GM19467 (cell line): Measurements from ENCODE around the gene HOXB4.

Experiments
- ATAC-seq: cut with Tn5 transposase; IDR thresholded peaks from one replicate; pipeline ENCODE4 v1.9.1; 2021; ENCODE audit warnings: mild to moderate bottlenecking, moderate library complexity; ENCODE audit not compliant: unreplicated experiment

Gene HOXB4

DNA sequence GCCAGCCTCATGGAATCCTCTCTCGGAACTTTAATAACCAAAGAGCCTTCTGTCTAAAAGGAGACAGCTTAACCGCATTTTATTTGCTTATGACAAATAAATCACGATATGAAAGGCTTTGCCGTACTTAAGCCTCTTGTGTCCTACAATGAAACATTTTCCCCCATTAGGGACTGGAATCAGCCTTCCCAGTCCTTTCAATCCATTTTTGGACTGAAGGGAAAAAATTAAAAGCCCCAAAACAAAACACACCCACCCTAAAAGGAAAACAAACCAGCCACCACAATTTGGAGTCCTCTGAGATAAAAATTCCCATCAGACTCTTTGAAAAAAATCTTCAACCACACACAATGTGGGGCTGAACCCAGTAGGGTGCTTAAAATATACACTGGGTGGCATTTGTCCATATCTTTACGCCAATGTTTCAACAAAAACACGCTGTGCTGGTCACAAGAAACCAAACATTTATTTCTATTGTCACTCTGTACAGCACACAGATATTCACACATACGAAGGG is 3.0 kb downstream of the HOXB4 start:
- ATAC-seq = no peak

DNA sequence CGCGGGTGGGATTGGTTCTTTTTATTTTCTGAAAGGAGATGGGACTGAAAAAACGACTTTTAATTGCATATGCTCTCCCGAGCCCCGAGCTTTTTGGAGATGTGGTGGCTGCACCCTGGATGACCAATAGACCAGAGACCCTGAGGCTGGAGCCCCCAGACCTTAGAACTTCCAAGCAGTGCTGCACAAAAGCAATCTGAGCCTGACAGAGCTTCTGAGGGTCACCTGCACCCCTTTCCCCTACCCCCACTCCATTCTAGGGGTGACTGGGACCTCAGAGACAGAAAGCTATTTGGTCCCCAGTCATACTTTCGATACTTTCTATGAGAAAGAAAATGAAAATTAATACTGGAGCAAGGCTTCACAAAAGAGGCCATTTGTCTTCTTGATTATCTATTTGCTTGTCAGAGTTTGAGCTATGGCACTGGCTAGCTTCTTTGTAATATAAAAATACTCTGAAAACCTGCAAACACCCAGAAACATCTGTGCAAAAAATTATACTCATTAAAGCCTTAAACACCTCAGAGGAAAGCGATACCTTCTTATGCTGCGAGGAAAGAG is 3.6 kb downstream of the HOXB4 start:
- no peak for ATAC-seq

DNA sequence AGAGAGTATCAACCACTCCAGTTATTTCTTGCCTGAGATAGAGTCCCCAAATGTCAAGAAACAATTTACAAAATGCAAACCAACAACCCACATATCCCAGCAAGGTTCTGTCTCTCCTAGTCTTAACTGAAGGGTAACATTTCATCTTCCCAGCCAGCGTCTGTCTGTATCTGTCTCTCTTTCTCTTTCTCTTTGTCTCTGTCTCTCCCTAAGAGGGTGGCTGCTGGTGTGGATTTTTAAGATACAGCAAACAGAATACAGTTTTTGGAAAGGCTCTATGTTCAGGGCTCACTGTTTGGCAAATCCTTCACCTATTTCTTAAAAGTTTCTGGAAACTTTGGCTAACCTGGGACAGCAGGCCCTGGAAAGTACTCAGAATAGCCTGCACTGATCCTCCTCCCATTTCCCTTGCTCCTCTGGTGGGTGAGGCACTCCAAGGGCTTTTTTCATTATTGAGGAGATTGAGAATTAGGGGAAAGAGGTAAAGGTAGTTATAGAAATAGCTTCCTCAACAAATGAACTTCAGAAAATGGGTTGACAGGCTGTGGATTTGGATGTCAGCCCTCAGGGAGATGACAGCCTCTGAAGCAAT is 6.2 kb downstream of the HOXB4 start:
- ATAC-seq = no peak

DNA sequence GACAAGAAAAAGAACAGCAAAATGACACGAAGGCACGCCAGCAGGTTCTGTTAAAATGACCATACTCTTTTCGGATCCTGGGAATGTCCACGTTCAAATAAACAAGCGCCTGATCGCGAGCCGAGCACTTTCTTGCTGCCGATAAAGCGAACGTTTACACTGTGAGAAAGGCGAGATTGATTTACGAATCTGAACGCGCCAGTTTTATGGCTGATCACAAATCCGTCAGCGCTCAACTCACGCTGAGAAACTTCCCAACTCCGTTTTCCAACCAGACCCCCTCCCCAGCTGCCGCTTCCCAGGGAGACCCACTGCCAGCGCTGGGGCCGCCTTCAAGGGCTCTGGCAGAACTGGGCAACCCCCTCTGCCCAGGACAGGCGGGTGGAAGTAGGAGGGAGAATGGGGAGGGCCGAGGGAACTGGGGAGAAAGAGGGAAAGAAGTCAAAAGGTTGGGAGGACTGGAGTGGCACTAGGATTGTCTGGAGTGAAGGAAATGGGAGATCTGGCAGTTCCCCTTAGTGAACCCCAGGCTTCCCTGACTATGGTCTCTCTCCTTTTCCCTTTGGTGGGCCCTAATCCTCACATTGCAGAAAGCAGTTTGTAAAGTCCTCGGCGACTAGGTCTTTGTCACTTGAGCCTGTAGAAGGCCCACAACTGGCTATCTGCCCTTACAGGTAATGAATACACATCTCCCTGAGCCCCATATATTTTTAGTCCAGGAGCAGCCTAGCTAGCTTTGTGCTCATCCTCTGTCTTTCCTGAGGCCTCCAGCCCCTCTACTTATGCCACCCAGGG is 6.9 kb downstream of the HOXB4 start:
- ATAC-seq = no peak

DNA sequence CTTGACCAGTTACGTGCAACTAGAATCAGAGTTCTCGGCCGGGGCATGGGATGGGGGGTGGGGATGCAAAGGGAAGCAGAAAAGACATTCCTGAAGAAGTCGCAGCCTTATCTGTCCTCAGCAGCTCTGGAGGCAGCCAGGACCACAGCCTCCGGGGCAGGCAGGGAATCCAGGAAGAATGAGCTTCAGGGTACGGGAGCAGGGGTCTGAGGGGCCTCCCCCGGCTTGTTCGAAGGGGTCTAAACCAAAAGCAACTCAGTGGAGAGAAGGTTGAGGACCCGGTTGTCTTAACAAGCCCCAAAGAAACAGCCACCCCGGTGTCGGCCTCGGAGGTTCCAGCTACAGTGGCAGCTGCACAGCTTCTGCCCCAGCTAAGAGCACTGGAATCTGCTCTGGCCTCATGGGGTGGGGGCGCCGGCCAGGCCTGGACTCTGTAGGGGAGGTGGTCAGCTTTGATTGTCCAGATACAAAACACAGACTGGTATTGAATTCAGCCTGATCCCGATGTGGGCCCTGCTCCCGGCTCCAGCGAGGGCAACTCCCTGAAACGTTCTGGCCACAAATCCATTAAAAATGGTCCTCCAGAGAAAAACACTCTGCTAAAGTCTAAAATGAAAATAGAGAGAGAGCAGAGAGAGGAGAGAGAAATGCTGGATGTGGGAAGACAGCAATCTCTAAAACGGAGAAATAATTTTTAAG is 7.7 kb downstream of the HOXB4 start:
- ATAC-seq = no peak

DNA sequence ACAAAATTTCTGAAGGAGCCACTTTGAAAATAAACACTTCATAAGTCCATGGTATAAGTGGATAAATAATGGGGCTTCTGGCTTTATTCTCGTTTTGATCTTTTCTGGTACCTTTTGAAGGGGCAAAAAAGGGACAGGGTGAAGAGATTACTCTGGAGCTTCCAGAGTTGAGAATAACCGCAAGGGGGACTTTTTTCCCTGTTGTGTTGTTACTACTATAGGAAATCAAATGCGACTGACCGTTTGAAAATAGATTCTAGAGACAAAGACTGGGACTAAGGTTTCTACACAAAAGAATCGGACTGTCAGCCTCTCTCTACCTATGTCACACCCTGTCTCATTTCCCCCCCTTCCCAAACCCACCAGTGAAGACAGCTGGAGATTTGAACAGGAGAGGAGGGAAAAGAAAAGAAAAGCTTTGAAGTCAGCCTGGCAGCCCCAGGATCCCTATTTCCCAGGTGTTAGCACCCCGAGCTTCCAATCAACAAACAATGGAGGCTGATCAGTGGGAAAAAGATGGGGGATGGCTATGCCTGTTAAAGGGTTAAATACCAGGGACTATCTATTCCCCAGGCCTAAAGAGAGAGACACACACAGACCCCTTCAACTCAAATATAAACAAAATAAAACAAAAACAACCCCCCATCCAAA is 8.4 kb downstream of the HOXB4 start:
- ATAC-seq = no peak

DNA sequence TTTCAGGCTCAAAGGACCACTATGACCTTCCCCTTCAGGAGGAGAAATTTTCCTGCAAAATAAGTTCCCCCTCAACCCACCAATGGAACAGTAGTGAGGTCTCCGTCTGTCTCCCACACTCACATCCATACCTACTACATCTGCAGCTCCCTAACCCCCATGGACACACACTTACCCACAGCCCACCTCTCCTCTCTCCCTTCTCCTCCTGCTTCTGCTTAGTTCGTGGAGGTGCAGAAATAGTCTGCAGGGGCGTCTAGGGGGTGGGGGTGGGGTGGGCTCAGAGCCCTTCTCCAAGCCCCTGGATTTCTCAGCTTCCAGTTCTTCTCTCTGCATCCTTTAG is 8.9 kb downstream of the HOXB4 start:
- no peak for ATAC-seq

DNA sequence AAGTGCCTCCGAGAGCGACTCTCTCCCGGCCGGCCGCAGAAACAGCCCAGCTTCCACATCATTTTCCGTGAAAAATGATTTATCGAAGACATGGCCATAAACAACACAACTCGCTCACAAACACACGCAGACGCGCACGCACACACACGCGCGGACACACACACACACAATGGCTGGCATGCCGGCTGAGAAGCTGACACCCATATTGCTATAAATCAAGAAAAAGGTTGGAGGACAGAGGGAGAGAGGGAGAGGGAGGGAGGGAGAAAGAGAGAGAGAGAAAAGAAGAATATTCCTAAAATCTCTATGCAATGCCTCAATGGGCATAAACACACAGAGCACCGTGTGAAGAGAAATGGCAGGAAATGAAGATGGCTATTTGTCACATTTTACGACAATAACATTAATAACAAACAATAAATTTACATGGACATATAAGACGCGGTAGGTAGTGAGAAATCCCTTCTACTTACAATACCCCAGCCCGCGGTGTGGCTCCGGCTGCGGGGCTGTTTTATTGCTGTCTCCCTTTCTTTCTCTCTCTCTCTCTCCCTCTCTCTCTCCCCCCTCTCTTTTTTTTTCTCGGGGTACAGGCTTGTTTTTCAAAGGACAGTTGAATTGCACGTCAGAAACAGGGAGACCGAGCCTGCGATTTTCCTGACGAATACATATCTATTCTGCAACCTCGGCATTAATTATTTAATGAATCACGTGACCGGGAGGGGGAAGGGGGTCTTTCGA is 9.5 kb downstream of the HOXB4 start:
- no peak for ATAC-seq

DNA sequence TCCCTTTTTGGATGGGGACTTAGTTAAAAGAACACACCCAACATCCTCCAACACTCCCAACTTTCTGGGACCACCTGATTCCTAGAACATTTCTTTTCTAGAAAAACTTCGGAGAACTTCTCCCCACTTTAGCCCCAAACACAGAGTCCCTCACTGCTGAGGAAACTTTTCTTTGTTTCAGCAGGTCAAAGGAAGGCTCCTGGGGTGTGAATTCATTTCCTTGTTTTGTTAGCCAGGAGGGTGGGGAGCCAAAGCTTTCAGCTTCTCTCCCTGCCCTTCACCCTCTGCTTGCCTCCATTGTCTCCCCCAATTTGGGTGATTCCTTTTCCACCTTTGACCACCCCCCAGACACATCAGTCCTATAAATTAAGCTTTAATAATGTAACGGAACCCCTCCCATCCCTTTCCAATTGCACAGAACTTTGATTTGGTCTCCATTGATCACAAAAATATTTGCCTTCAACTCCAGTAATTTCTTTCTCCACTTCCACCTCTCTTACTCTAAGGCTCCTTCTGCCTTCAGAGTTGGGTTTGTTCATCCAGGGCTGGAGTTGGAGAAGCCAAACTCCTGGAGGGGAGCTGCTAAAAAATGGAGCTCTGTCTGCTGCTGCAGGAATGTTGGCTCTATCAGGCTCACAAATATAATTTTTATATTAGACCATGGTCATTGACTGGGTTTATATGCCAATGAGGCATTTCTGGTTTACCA is 10.3 kb downstream of the HOXB4 start:
- ATAC-seq = no peak

DNA sequence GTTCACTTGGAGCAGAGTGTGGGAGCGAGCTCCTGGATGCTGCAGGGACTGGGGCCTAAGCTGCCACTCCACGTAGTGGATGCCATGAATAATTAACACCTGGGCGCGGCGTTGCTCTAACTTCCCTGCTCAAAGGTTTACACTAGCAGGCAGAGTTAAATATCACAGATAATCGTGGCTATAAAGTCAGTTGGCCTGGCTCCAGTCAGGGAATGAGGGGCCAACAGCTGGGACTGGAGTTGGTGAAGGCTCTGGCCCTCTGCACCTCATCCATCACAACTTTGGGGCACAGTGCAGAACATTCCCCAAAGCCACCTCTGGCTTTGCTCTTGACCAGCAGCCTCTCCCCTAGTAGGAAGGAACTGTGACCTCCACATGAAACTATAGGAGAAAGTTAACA is 10.9 kb downstream of the HOXB4 start:
- ATAC-seq = no peak

DNA sequence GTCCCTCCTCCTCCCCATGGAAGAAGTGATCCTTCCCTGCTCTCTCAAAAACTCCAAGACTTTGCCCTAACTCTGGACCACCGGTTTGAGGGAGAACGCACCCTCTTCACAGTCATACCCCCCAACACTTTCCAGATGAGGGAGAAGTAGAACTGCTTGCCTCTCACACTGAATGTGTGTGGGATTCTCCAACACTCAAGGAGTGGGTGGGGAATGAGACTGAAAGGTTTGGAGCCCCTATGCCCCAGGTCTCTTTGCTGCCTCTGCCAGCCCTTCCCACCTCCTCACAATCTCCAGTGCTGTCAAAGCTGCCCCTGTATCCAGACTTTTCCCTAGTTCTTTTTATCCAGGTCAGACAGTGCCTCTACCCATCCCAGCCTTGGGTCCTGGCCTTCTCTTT is 11.4 kb downstream of the HOXB4 start:
- ATAC-seq = no peak

DNA sequence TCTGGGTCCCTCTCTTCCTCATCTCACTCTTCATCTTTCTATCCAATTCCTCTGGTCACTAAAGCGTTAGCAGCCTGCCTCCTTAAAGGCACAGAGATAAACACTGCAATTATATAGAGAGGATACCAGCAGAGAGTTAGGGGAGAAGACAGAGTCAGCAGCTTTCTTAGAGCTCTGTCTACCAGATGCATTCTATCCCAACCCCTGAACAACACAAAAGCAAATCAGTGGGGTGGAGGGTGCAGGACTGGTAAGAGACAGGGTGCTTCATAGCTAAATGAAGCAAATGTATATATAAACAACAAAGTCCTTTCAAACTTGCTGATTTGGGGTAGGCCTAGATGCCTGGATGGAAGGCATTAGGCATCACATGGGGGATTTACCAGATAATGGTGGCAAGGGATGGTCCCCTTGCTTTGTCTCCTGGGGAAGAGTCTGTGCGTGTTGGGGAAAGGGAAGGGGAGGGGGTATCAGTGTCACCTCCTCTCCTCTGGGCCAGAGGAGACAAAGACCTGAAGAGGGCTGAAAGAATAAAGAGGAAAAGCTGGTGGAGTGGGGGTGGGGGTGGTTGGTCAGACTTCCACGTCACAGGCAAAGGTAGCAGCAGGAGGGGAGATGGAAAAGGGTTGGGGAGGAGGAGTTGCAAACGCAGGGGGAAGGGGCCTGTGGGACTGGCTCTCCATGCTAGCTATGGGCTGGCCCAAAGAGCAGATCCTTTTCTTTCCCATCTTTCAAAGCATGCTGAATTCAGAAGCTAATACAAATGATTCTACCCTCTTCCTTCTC is 12.0 kb downstream of the HOXB4 start:
- ATAC-seq = no peak

DNA sequence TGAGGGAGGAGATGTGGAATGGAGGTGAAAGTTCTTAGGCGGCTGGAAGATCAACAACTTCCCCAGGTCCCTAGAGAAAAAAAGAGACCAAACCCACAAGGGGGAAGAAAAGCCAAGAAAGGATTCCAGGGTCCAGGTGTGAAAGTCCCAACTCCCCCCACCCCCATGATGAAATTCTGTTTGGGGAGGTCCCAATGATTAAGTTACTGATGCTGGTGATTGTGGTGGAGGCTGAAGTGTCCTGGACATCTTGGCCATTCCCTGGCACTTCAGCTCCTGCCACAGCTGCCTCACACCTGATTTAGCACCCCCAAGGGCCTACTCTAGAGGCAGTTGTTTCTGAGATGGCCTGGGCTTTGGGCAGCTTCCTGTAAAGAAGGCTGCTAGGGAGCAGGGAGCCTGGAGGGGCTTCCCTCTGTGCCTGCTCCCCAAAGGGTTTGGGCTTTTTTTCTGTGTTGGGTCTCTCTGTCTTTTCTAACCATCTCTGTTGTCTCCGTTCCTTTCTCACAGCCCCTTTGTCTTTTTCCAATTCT is 13.1 kb downstream of the HOXB4 start:
- ATAC-seq = no peak

DNA sequence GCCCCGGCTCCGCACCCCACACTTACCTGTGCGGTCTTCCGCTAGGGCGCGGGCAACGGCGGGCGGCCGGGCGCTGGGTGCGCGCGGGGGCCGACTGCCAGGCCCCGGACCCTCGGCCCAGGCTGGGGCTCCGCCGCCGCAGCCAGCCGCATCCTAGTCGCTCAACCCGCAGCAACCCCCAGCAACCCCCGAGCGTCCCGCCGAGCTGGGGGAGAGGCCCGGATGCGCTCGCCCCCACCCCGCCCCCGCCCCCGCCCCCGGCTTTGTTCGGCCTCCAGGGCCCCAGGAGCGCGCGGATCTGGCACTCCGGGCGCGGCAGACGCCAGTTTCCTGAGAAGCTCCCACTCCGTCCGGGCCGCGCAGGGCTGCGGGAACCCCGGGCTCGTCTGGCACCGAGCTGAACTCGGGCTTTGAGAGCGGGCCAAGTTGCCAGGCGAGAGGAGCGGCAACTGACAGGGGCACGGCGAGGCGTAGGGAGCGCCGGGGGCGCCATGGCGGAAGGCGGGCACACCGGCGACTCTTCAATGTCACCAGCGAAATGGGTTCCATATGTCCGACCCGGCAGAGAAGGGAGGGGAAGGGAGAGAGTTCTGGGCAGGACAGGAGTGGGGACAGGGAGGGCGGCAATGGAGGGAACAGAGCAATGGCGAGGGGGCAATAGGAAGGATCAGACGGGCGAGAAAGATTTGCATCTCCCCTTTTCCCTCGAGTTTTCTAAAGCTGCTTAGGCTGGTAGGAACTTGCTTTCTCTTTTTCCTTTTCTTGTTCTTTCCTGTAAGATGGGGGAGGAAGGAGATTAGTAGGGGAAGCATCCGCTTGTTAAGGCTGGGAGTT is 13.7 kb downstream of the HOXB4 start:
- no peak for ATAC-seq

DNA sequence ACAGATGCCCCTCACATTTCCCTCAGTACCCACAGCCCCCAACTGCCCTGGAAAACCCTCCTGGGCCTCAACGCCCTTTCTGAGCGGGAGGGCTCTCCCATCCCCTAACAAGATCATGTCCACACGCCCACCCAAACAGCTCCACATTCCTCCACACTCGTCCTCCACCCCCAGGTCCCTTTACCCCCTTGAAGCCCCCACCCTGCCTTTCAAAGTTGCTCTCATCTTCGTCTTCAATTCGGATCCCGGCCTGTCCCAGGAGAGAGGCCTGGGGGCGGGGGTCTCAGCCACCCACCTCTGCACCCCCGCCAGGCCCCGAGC is 14.3 kb downstream of the HOXB4 start:
- no peak for ATAC-seq

DNA sequence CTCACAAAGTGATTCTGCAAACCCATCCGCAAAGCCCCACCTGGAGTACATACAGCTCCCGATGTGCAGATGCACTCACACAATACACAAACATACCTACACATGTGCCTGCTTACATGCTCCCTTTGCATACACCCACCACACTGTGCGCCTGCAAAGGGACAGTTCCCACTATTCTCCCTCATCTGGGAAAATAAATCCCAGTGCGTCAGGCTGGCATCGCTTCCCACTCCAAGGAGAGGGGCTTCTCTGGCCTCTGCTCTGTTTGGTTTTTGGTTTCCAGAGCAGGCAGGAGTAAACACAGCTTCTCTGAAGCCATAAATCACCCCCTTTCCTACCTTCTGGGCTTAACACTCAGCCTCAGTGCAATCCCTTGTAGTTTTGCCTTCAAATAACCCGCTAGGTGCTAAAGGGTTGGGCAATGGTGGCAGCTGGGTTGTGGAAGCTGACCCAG is 14.7 kb downstream of the HOXB4 start:
- no peak for ATAC-seq

DNA sequence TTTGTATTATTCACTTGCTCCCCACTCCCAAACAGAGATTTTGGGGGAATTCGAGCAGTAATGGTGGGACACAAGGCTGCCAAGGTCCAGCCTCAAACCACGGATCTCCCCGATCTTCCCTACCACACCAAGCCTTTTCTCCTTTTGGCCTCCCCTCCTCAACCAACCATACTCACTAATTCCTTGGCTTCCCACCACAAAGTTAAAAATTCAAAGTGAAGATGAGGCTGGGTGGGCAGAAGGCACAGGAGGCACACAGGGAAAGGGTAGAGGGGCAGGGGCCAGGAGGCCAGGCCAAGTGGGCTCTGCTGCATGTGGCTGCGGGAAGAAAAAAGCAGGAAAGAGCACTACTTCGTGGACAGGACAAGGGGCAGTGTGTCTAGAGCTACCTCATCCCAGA is 15.2 kb downstream of the HOXB4 start:
- ATAC-seq = no peak
